ENCODE measurements around the gene SLC48A1. TPM values are rescaled to one million over a fixed set of nuclear protein-coding genes. Genes with fewer than 3 reads are reported as not detected.
A peak's percentile ranks its signal among the peaks of the same experiment; 100 is the strongest.

SLC48A1 gene
- polyA plus RNA-seq, 10 donors = 9.7 to 13.8 (median 11.5) TPM

GRCh38 chr12:47743311-47743860 is 29.7 kb upstream of the SLC48A1 start:
- no peak for DNase-seq

GRCh38 chr12:47744005-47744651 is 28.9 kb upstream of the SLC48A1 start:
- no peak for DNase-seq

GRCh38 chr12:47744778-47745436 is 28.1 kb upstream of the SLC48A1 start:
- DNase-seq = no peak

GRCh38 chr12:47745485-47746041 is 27.5 kb upstream of the SLC48A1 start:
- no peak for DNase-seq

- no peak for DNase-seq
Observed at GRCh38 chr12:47746073-47746472, 27.0 kb upstream of the SLC48A1 start.

- no peak for DNase-seq
Observed at GRCh38 chr12:47746523-47746922, 26.5 kb upstream of the SLC48A1 start.

GRCh38 chr12:47747126-47747525 is 25.9 kb upstream of the SLC48A1 start:
- DNase-seq = no peak

GRCh38 chr12:47747596-47748506 is 25.2 kb upstream of the SLC48A1 start:
- DNase-seq = no peak

- DNase-seq = no peak
Observed at GRCh38 chr12:47748507-47748828, 24.6 kb upstream of the SLC48A1 start.

GRCh38 chr12:47748899-47749298 is 24.1 kb upstream of the SLC48A1 start:
- DNase-seq = no peak

- no peak for DNase-seq
Observed at GRCh38 chr12:47750229-47750798, 22.7 kb upstream of the SLC48A1 start.

GRCh38 chr12:47750916-47751470 is 22.0 kb upstream of the SLC48A1 start:
- DNase-seq = no peak

GRCh38 chr12:47751561-47751960 is 21.5 kb upstream of the SLC48A1 start:
- no peak for DNase-seq

- DNase-seq = no peak
Observed at GRCh38 chr12:47752121-47752520, 20.9 kb upstream of the SLC48A1 start.

GRCh38 chr12:47752552-47752951 is 20.5 kb upstream of the SLC48A1 start:
- no peak for DNase-seq

- peak in 1 of 3 donors; percentile 43 for DNase-seq
Observed at GRCh38 chr12:47753021-47754001, 19.7 kb upstream of the SLC48A1 start.

GRCh38 chr12:47754126-47754525 is 18.9 kb upstream of the SLC48A1 start:
- no peak for DNase-seq

GRCh38 chr12:47754881-47755280 is 18.2 kb upstream of the SLC48A1 start:
- DNase-seq = no peak

- DNase-seq = no peak
Observed at GRCh38 chr12:47755655-47756562, 17.1 kb upstream of the SLC48A1 start.
